VCaP (cell line): ENCODE data around the gene TUBG2.

Source experiments
- H3K27ac ChIP-seq: fragments of 450-650 bp; 2 replicates; pipeline ENCODE4 v1.5.1; 2017
- TF ChIP-seq, protein P1 (sequence below): fragments of 450-650 bp; conservative IDR thresholded peaks from 2 replicates; pipeline ENCODE4 v1.5.1; 2017; ENCODE audit warnings: mild to moderate bottlenecking, moderate library complexity

The TUBG2 gene

DNA sequence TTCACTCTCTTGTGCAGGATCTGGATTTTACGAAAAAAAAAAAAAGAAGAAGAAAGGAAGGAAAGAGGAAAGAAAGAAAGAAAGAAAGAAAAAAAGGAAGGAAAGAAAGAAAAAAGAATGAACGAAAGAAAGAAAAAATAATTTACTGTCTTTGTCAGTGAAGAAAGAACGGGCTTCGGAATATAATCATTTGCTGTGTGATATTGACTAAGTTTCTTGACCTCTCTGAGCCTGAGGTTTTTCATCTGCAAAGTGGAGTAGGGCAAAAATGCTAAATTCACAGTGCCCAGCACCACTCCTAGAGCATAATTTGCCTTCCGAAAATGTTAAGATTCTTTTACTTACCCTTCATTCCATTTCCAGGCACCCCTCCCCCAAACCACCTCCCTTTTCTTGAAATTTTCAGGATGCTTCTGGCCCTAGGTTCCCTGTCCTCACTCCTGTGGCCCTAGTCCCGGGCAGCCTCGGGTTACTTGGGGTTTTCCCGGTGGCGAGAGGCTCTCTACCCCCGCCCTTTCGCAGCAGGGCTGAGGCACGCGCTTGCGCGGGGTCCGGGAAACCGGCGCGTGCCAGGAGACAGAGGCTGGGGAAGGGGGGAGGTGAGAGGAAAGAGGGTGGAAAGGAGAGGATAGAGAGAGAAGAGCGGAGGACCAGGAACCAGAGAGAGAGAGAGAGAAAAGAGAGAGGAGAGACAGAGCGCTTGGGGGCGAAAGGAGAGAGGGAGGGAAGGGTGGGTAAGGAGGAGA is 23.1 kb downstream of the TUBG2 start, which contains the start of gene CNTNAP1:
CNTNAP1 (plus strand) TSS at position 556 of the 746 bp plus-strand sequence. CDS start 299 bp downstream, outside the sequence.
- TF ChIP-seq, protein P1, sequence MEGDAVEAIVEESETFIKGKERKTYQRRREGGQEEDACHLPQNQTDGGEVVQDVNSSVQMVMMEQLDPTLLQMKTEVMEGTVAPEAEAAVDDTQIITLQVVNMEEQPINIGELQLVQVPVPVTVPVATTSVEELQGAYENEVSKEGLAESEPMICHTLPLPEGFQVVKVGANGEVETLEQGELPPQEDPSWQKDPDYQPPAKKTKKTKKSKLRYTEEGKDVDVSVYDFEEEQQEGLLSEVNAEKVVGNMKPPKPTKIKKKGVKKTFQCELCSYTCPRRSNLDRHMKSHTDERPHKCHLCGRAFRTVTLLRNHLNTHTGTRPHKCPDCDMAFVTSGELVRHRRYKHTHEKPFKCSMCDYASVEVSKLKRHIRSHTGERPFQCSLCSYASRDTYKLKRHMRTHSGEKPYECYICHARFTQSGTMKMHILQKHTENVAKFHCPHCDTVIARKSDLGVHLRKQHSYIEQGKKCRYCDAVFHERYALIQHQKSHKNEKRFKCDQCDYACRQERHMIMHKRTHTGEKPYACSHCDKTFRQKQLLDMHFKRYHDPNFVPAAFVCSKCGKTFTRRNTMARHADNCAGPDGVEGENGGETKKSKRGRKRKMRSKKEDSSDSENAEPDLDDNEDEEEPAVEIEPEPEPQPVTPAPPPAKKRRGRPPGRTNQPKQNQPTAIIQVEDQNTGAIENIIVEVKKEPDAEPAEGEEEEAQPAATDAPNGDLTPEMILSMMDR: no peak
- peak within 1 kb of the TSS; percentile 11; the same call in 1 of the 2 replicates for H3K27ac ChIP-seq

DNA sequence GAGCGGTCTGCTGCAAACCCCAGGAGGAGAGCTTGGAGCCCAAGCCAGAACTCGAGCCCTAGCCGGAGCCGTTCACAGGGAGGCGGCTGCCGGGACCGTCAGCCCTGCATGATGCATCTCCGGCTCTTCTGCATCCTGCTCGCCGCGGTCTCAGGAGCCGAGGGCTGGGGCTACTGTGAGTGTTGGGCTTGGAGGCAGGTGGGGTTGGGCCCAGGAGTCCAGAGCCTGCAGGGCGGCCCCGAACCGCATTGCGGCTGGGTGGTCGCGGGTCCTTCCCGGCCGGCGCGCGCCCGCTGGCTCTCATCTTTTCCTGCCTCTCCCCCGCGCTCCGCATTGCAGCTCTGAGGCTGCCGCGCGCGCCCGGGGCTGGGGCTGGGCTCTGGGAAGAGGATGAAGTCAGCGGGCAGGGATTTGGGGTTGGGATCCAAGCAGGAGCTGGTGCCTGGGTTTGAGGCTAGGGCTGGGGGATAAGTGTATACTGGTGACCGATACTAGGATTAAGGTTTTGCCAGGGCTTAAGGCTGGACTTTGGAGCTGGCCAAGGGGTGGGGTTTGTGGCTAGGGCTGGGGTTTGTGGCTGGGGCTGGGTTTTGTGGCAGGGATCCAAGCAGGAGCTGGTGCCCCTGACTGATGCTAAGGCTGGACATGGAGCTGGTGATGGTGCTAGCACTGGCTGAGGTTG is 23.8 kb downstream of the TUBG2 start:
- TF ChIP-seq, protein P1: no peak
- peak overlapping the region; percentile 11; the same call in 1 of the 2 replicates for H3K27ac ChIP-seq

DNA sequence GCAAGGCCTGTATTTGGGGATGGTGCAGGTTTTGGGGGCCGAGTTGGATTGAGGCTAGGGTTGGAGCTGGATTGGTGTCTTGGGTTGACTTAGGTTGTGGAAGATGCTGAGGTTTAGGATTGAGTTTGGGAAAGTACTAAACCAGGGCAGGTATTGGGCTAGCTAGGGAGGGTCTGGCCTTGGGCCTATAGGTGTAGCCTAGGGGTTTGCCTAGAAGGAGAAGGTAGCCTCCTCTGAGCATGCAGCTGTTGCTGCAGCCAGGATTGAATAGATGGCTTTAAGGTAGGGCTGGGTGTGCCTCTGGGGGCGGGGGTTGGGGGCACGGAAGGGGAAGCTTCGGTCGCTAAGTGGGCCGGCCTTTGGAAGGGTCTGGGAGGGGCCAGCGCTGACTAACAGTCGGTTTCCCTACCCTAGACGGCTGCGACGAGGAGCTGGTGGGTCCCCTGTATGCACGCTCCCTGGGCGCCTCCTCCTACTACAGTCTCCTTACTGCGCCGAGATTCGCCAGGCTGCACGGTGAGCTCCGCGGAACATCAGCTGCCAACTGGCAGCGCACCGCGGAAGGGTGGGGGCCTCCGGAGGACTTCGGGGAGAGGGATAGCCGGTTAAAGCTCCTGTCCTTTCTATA is 24.4 kb downstream of the TUBG2 start:
- no peak overlapping the region for H3K27ac ChIP-seq
- TF ChIP-seq, protein P1: no peak

DNA sequence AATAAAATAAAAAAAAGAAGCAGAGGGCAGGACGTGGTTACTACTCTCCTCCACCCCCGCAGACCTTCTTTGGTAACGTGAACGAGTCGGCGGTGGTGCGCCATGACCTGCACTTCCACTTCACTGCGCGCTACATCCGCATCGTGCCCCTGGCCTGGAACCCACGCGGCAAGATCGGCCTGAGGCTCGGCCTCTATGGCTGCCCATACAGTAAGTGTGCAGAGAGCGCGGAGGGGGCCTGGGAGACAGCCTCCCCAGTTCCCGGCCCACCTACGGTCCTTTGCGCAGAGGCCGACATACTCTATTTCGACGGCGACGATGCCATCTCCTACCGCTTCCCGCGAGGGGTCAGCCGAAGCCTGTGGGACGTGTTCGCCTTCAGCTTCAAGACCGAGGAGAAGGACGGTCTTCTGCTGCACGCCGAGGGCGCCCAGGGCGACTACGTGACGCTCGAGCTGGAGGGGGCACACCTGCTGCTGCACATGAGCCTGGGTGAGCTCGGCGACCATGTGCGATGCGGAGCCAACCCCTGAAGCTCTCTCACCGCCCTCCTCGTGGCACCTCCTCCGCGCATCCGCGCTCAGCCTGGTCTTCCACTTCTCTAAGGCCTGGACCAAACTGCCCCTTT is 26.0 kb downstream of the TUBG2 start:
- H3K27ac ChIP-seq: no peak overlapping the region
- TF ChIP-seq, protein P1: no peak

DNA sequence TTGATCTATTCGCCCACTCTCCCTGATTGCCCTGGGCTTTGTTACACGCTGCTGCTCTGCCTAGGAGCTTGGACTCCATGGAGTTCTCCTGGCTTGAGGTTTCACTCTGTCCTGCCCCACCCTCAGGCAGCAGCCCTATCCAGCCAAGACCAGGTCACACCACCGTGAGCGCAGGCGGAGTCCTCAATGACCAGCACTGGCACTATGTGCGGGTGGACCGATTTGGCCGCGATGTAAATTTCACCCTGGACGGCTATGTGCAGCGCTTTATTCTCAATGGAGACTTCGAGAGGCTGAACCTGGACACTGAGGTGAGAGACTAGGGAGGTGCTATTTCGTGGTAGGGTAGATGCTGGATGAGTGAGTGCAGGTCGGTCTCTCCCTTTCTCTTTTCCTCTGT is 26.7 kb downstream of the TUBG2 start:
- no peak overlapping the region for H3K27ac ChIP-seq
- TF ChIP-seq, protein P1: no peak

DNA sequence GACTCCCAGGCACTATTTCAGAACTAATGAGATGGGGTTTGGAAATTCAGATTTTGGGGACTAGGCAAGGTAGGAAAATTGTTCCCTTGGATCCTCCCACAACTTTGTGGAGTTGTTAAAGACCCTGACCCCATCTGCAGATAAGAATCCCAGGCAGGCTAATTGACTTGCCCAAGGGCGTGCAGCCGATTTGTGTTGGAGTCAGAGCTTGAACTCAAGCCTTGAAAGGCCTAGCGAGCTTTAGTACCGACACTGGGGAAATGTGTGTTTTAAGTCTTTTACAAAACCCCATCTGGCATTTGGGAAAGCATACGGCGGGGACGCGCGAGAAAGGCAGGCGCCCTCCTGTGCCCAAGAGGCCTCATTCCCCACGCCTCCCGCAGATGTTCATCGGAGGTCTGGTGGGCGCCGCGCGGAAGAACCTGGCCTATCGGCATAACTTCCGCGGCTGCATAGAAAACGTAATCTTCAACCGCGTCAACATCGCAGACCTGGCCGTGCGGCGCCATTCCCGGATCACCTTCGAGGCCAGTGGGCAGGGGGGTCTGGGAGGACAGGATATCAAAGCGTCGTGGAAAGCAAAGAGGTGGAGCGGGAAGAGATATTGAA is 27.5 kb downstream of the TUBG2 start:
- no peak overlapping the region for H3K27ac ChIP-seq
- TF ChIP-seq, protein P1: no peak
